ENCODE data around the gene RUSF1. TPM values are rescaled to one million over a fixed set of nuclear protein-coding genes. Genes with fewer than 3 reads are reported as not detected.

Gene RUSF1
- total and polyA plus RNA-seq, 2 donors (not counting 1 experiment from before 2014, with no cell fraction given): 23.1 to 41.8 TPM

DNA sequence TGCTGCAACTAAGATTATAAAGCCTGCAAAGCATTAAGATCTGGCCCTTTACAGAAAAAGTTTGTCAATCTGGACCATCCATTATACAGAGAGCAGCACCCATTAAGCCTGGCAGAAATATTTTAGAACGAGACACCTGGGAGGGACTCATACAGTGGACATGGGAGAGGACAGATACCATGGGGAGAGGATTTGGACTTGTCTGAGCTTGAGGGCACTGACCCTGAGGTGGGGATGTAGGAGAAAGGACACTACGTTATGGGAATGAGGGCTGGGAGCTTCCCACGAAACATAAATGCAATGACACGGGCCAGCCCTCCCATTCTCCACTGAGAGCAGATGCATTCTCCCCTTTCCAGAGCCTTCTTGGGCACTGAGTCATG is 6.2 kb downstream of the RUSF1 start:
- H3K27ac ChIP-seq (ENCODE audit: insufficient read depth, low read length): no peak overlapping the region
- H3K4me1 ChIP-seq (ENCODE audit: control insufficient read depth, extremely low read depth, insufficient read depth, low read length): no peaks in the 10 kb centered on the region
- no peaks in the 10 kb centered on the region for H3K27me3 ChIP-seq (ENCODE audit: control insufficient read depth, insufficient read depth, low read length)
- H2AFZ ChIP-seq (ENCODE audit: low read length): no peak overlapping the region
- peaks cover 3% of the 10 kb centered on the region for H3K79me2 ChIP-seq (ENCODE audit: control insufficient read depth, insufficient read depth, low read length)
- H3K4me2 ChIP-seq (ENCODE audit: extremely low read depth, insufficient read depth, low read length): no peak overlapping the region
- H4K20me1 ChIP-seq (ENCODE audit: control insufficient read depth, extremely low read depth, insufficient read depth, low read length): no peaks in the 10 kb centered on the region
- TF ChIP-seq, protein P1, sequence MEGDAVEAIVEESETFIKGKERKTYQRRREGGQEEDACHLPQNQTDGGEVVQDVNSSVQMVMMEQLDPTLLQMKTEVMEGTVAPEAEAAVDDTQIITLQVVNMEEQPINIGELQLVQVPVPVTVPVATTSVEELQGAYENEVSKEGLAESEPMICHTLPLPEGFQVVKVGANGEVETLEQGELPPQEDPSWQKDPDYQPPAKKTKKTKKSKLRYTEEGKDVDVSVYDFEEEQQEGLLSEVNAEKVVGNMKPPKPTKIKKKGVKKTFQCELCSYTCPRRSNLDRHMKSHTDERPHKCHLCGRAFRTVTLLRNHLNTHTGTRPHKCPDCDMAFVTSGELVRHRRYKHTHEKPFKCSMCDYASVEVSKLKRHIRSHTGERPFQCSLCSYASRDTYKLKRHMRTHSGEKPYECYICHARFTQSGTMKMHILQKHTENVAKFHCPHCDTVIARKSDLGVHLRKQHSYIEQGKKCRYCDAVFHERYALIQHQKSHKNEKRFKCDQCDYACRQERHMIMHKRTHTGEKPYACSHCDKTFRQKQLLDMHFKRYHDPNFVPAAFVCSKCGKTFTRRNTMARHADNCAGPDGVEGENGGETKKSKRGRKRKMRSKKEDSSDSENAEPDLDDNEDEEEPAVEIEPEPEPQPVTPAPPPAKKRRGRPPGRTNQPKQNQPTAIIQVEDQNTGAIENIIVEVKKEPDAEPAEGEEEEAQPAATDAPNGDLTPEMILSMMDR (conservative IDR thresholded peaks at IDR 0.05 in 1 of 2, IDR thresholded peaks at IDR 0.05 in 1 of 2; ENCODE audit: low read depth in 1 of 2, low read length in 2 of 2): no peak
- no peak for TF ChIP-seq EZH2 (IDR thresholded peaks at IDR 0.05; ENCODE audit: low read length, missing control alignments)
- H3K9ac ChIP-seq (ENCODE audit: insufficient read depth, low read length): no peak overlapping the region
- no peak overlapping the region for H3K4me3 ChIP-seq (replicated peaks in 1 of 4; ENCODE audit: control extremely low read depth in 1 of 4, insufficient read depth in 1 of 4, low read depth in 3 of 4, low read length in 4 of 4)
- H3K9me3 ChIP-seq (ENCODE audit: control insufficient read depth, insufficient read depth, low read depth, low read length): no peaks in the 10 kb centered on the region
- DNase-seq (ENCODE audit: low read depth in 2 of 2): no peak
- H3K36me3 ChIP-seq (ENCODE audit: control insufficient read depth, insufficient read depth, low read length): peaks cover 19% of the 10 kb centered on the region

GRCh38 chr16:31501226-31501965 is 6.8 kb downstream of the RUSF1 start:
- DNase-seq (ENCODE audit: low read depth in 2 of 2): no peak
- Histone ChIP-seq H3K79me2 (ENCODE audit: control insufficient read depth, insufficient read depth, low read length) (no peaks in the 10 kb centered on the region), H3K36me3 (ENCODE audit: control insufficient read depth, insufficient read depth, low read length) (peaks cover 19% of the 10 kb centered on the region), H3K9me3 (ENCODE audit: control insufficient read depth, insufficient read depth, low read depth, low read length) (no peaks in the 10 kb centered on the region), H3K4me3 (replicated peaks in 1 of 4; ENCODE audit: control extremely low read depth in 1 of 4, insufficient read depth in 1 of 4, low read depth in 3 of 4, low read length in 4 of 4) (no peak overlapping the region), H4K20me1 (ENCODE audit: control insufficient read depth, extremely low read depth, insufficient read depth, low read length) (no peaks in the 10 kb centered on the region), H3K27me3 (ENCODE audit: control insufficient read depth, insufficient read depth, low read length) (no peaks in the 10 kb centered on the region), H3K27ac (ENCODE audit: insufficient read depth, low read length) (no peak overlapping the region), H2AFZ (ENCODE audit: low read length) (no peak overlapping the region), H3K9ac (ENCODE audit: insufficient read depth, low read length) (no peak overlapping the region), H3K4me2 (ENCODE audit: extremely low read depth, insufficient read depth, low read length) (no peak overlapping the region), H3K4me1 (ENCODE audit: control insufficient read depth, extremely low read depth, insufficient read depth, low read length) (no peaks in the 10 kb centered on the region)
- TF ChIP-seq, protein P1 (conservative IDR thresholded peaks at IDR 0.05 in 1 of 2, IDR thresholded peaks at IDR 0.05 in 1 of 2; ENCODE audit: low read depth in 1 of 2, low read length in 2 of 2): no peak
- TF ChIP-seq EZH2 (IDR thresholded peaks at IDR 0.05; ENCODE audit: low read length, missing control alignments): no peak

GRCh38 chr16:31499928-31500327 is 8.3 kb downstream of the RUSF1 start:
- no peak overlapping the region for H3K9ac ChIP-seq (ENCODE audit: insufficient read depth, low read length)

More at GRCh38 chr16:31499928-31500327, 8.3 kb downstream of the RUSF1 start:
- Histone ChIP-seq H3K79me2 (ENCODE audit: control insufficient read depth, insufficient read depth, low read length) (no peaks in the 10 kb centered on the region), H2AFZ (ENCODE audit: low read length) (no peak overlapping the region), H3K36me3 (ENCODE audit: control insufficient read depth, insufficient read depth, low read length) (peaks cover 21% of the 10 kb centered on the region), H3K9me3 (ENCODE audit: control insufficient read depth, insufficient read depth, low read depth, low read length) (no peaks in the 10 kb centered on the region), H3K4me1 (ENCODE audit: control insufficient read depth, extremely low read depth, insufficient read depth, low read length) (no peaks in the 10 kb centered on the region), H4K20me1 (ENCODE audit: control insufficient read depth, extremely low read depth, insufficient read depth, low read length) (no peaks in the 10 kb centered on the region), H3K27me3 (ENCODE audit: control insufficient read depth, insufficient read depth, low read length) (no peaks in the 10 kb centered on the region), H3K4me3 (replicated peaks in 1 of 4; ENCODE audit: control extremely low read depth in 1 of 4, insufficient read depth in 1 of 4, low read depth in 3 of 4, low read length in 4 of 4) (no peak overlapping the region), H3K4me2 (ENCODE audit: extremely low read depth, insufficient read depth, low read length) (no peak overlapping the region), H3K27ac (ENCODE audit: insufficient read depth, low read length) (no peak overlapping the region)
- no peak for TF ChIP-seq EZH2 (IDR thresholded peaks at IDR 0.05; ENCODE audit: low read length, missing control alignments)
- TF ChIP-seq, protein P1 (conservative IDR thresholded peaks at IDR 0.05 in 1 of 2, IDR thresholded peaks at IDR 0.05 in 1 of 2; ENCODE audit: low read depth in 1 of 2, low read length in 2 of 2): no peak
- DNase-seq (ENCODE audit: low read depth in 2 of 2): no peak
